SK-N-MC (cell line): ENCODE measurements around the gene PXN.
"Not testable (repeated sequence)": the region's sequence is repeated elsewhere in the genome, so short reads cannot be mapped to it uniquely, and the experiment has no call there.

ENCODE experiments used
- EZH2 ChIP-seq: fragments of 200-600 bp; sonication (generic); IDR thresholded peaks from one replicate; pipeline ENCODE4 v1.6.1; 2017; ENCODE audit warnings: antibody characterized with exemption
- POLR2AphosphoS5 ChIP-seq: IDR thresholded peaks from 2 replicates; pipeline ENCODE4 v1.6.1; 2012; ENCODE audit warnings: mild to moderate bottlenecking, low read depth, low read length, borderline replicate concordance

GRCh38 chr12:120253313-120253712 lies 12.2 kb downstream of the PXN start:
- not testable (repeated sequence) for TF ChIP-seq POLR2AphosphoS5, EZH2
